ENCODE measurements around the gene CPNE1.
"Not testable (repeated sequence)": the region's sequence is repeated elsewhere in the genome, so short reads cannot be mapped to it uniquely, and the experiment has no call there.

Gene CPNE1

GRCh38 chr20:35664466-35665206 is at the start of gene CPNE1, which contains the start of gene RBM12:
Gene CPNE1, minus strand, starts transcription at chr20:35664900. Its CDS starts 31,977 bp downstream, at chr20:35632923.
Gene RBM12, minus strand, starts transcription at chr20:35664900. Its CDS starts 9,578 bp downstream, at chr20:35655322.
- peak; percentile 91 to 96 for DNase-seq

- DNase-seq, result no peak
Observed at GRCh38 chr20:35714127-35714526, 49.4 kb upstream of the CPNE1 start.

GRCh38 chr20:35713120-35713519 is 48.4 kb upstream of the CPNE1 start:
- not testable (repeated sequence) for DNase-seq

GRCh38 chr20:35711588-35712209 is 47.0 kb upstream of the CPNE1 start:
- DNase-seq, result no peak

GRCh38 chr20:35710884-35711587 is 46.3 kb upstream of the CPNE1 start:
- no peak for DNase-seq

GRCh38 chr20:35710039-35710438 is 45.3 kb upstream of the CPNE1 start:
- no peak for DNase-seq

GRCh38 chr20:35709259-35709658 is 44.6 kb upstream of the CPNE1 start:
- no peak for DNase-seq

GRCh38 chr20:35708502-35708901 is 43.8 kb upstream of the CPNE1 start:
- DNase-seq, result no peak

- not testable (repeated sequence) for DNase-seq
Observed at GRCh38 chr20:35706591-35707529, 42.2 kb upstream of the CPNE1 start.

GRCh38 chr20:35705894-35706293 is 41.2 kb upstream of the CPNE1 start:
- DNase-seq, result not testable (repeated sequence)

- DNase-seq, result no peak
Observed at GRCh38 chr20:35704514-35705261, 40.0 kb upstream of the CPNE1 start.

- DNase-seq, result no peak
Observed at GRCh38 chr20:35702824-35703695, 38.4 kb upstream of the CPNE1 start.

- DNase-seq, result no peak
Observed at GRCh38 chr20:35702051-35702823, 37.5 kb upstream of the CPNE1 start.

GRCh38 chr20:35700625-35701148 is 36.0 kb upstream of the CPNE1 start:
- DNase-seq, result no peak

- DNase-seq, result no peak
Observed at GRCh38 chr20:35699957-35700624, 35.4 kb upstream of the CPNE1 start.

- DNase-seq, result peak; percentile 74 to 90
Observed at GRCh38 chr20:35699127-35699956, 34.6 kb upstream of the CPNE1 start, which contains the start of the genes NFS1 and ROMO1. Gene NFS1, minus strand, starts transcription at chr20:35699352. Its CDS starts 64 bp downstream, at chr20:35699288. Gene ROMO1, plus strand, starts transcription at chr20:35699405. Its CDS starts 228 bp downstream, at chr20:35699633.

GRCh38 chr20:35698298-35699126 is 33.8 kb upstream of the CPNE1 start:
- DNase-seq, result no peak
